ENCODE measurements around the gene RXRG. TPM values are rescaled to one million over a fixed set of nuclear protein-coding genes. Genes with fewer than 3 reads are reported as not detected.

RXRG gene
- total RNA-seq, 1 donor from 2014 or later: 9.1 TPM

DNA sequence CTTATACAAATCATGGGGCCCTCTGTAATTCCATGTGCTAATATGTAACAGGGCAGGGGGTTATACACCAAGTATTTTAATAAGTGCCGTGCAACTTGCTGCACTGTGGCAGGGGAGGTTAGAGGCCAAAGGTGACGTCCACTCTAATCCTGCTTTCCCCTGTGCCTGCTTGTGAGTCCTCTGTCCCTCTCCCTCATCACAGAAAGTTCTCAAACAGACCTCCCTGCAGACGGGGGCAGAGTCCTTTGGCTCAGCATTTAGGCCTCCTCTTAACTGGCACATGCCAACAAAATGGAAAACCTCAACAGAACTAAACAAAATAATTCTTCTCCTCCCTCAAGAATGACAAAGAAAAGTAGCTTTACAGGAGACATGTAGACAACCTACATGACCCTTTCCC lies 2.9 kb downstream of the RXRG start:
- Histone ChIP-seq H3K9me3 (no peaks in the 10 kb centered on the region), H3K36me3 (no peaks in the 10 kb centered on the region), H3K4me3 (no peak overlapping the region), H3K4me1 (peaks cover 10% of the 10 kb centered on the region), H3K27me3 (peaks cover 12% of the 10 kb centered on the region), H3K27ac (no peak overlapping the region)
- TF ChIP-seq, protein P1, sequence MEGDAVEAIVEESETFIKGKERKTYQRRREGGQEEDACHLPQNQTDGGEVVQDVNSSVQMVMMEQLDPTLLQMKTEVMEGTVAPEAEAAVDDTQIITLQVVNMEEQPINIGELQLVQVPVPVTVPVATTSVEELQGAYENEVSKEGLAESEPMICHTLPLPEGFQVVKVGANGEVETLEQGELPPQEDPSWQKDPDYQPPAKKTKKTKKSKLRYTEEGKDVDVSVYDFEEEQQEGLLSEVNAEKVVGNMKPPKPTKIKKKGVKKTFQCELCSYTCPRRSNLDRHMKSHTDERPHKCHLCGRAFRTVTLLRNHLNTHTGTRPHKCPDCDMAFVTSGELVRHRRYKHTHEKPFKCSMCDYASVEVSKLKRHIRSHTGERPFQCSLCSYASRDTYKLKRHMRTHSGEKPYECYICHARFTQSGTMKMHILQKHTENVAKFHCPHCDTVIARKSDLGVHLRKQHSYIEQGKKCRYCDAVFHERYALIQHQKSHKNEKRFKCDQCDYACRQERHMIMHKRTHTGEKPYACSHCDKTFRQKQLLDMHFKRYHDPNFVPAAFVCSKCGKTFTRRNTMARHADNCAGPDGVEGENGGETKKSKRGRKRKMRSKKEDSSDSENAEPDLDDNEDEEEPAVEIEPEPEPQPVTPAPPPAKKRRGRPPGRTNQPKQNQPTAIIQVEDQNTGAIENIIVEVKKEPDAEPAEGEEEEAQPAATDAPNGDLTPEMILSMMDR (IDR thresholded peaks at IDR 0.05): no peak
- DNase-seq (no peak), ATAC-seq (no peak)
- intact Hi-C loops (cut with DNase I): no loop called here

DNA sequence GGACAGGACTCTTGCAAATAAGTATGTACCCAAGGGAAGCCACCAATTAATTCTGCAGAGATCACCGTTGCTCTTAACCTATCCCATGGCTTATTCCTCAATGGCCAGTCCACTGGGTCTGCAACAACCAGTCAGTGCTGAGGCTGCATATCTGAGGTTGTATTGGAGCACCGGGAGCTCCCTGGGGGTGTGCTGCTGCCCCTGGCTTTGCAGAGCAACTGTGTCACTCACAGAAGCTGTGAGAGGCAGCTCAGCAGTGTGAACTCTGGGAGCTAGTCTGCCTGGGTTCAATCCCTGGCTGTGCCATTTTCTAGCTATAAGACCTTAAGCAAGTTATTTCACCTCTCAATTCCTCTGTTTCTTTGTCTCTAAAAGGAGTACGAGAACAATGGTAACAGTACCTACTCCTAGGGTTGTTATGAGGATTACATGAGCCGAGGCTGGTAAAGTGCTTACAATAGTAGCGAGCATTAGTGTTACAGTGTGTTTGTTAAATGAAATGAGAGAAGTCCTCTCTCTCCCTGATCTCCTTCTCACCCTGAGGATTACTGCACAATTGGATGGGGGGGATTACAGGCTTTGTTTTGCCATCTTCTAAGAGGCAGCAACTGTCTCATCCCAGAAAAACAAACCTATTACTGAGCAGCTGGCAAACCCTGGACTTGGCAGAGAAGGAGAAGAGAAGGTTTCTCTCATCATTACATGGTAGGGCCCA lies 3.6 kb downstream of the RXRG start:
- no peaks in the 10 kb centered on the region for H3K36me3 ChIP-seq
- peaks cover 10% of the 10 kb centered on the region for H3K4me1 ChIP-seq
- H3K27me3 ChIP-seq: peaks cover 12% of the 10 kb centered on the region
- TF ChIP-seq, protein P1 (IDR thresholded peaks at IDR 0.05): no peak
- H3K27ac ChIP-seq: no peak overlapping the region
- intact Hi-C loops (cut with DNase I): no loop called here
- H3K4me3 ChIP-seq: no peak overlapping the region
- ATAC-seq (no peak), DNase-seq (no peak)
- no peaks in the 10 kb centered on the region for H3K9me3 ChIP-seq

DNA sequence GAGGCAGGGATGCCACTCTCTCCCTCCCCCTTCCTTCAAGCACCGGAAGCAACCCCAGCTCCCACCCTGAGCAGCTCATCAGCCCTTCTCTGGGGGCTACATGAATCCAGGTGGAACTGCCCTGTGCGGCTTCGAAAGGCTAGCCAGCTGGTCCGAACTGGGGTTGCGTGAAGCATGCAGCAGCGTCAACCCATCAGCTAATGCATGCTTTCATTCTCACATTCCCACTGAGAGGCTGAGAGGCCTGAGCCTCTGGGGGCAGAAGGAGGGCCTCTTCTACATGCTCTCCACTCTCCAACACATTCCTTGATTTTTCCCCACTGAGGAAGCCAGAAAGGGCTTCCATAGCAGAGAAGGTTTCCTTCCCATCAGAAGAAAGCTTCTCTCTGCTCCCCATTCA lies 5.6 kb downstream of the RXRG start:
- no peak overlapping the region for H3K27ac ChIP-seq
- H3K4me3 ChIP-seq: no peak overlapping the region
- DNase-seq (no peak), ATAC-seq (no peak)
- peaks cover 6% of the 10 kb centered on the region for H3K4me1 ChIP-seq
- TF ChIP-seq, protein P1 (IDR thresholded peaks at IDR 0.05): no peak
- H3K27me3 ChIP-seq: peaks cover 7% of the 10 kb centered on the region
- no peaks in the 10 kb centered on the region for H3K9me3 ChIP-seq
- intact Hi-C loops (cut with DNase I): no loop called here
- no peaks in the 10 kb centered on the region for H3K36me3 ChIP-seq

DNA sequence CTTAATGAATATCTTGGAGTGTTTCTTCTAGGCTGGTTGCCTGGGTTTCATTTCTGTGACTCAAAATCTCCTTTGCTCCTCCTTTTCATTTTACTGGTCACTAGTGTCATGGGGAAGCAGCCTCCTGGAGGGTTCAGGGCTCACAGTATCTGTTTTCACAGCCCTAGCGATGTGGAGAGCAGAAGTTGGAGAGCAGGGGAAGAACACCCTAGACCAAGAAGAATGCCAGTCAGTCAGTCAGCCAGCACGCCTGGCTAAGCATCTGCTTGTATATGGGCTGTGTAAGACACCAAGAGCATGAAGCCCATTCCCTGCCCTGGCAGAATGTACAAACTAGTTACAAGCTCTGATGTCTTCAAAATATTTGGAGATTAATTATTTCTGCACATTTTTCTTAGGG lies 7.9 kb downstream of the RXRG start:
- TF ChIP-seq, protein P1 (IDR thresholded peaks at IDR 0.05): no peak
- no peak for DNase-seq
- H3K4me1 ChIP-seq: no peaks in the 10 kb centered on the region
- ATAC-seq: no peak
- H3K27me3 ChIP-seq: no peaks in the 10 kb centered on the region
- no peak overlapping the region for H3K4me3 ChIP-seq
- no peak overlapping the region for H3K27ac ChIP-seq
- H3K9me3 ChIP-seq: no peaks in the 10 kb centered on the region
- intact Hi-C loops (cut with DNase I): no loop called here
- H3K36me3 ChIP-seq: no peaks in the 10 kb centered on the region

DNA sequence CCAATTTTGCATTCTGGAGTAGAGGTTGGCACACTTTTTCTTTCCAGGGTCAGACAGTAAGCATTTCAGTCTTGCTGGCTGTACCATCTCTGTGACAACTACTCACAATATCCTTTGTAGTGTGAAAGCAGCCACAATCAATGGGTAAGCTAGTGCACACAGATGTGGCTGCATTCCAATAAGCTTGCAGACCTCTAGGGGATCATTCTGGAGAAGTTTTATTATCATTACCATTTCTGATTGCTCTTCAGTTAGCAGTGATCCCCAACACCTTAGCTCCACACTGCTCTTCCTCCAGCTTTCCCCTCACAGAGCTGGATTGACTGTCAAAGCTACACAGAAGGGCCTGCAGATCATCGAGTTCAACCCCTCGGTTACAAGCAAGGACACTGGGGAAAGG lies 9.1 kb downstream of the RXRG start:
- H3K27me3 ChIP-seq: no peaks in the 10 kb centered on the region
- no peak overlapping the region for H3K27ac ChIP-seq
- no peaks in the 10 kb centered on the region for H3K36me3 ChIP-seq
- H3K9me3 ChIP-seq: no peaks in the 10 kb centered on the region
- H3K4me3 ChIP-seq: no peak overlapping the region
- intact Hi-C loops (cut with DNase I): no loop called here
- H3K4me1 ChIP-seq: peaks cover 6% of the 10 kb centered on the region
- no peak for ATAC-seq
- DNase-seq: no peak
- TF ChIP-seq, protein P1 (IDR thresholded peaks at IDR 0.05): no peak

DNA sequence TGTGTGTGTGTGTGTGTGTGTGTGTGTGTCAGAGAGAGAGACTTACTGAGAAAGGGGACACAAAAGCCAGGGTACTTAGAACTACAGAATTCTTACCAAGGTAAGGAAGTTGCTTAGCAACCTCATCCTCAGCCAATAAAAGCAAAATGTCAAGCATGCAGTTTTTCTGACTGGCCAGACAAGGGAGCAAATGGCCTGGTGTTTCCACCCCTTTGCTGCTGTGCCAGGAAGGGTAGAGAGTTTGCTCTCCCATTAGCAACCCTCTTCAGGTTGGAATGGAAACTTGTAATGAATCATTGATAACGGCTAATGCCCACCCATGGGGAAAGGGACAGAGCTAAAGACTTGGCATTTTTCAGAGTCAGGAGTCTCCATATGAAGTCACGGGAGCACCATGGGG lies 10.6 kb downstream of the RXRG start:
- TF ChIP-seq, protein P1 (IDR thresholded peaks at IDR 0.05): no peak
- ATAC-seq: peak; percentile 43
- H3K9me3 ChIP-seq: no peaks in the 10 kb centered on the region
- H3K27me3 ChIP-seq: no peaks in the 10 kb centered on the region
- H3K4me1 ChIP-seq: peaks cover 6% of the 10 kb centered on the region
- intact Hi-C loops (cut with DNase I): no loop called here
- DNase-seq: no peak
- no peak overlapping the region for H3K27ac ChIP-seq
- no peak overlapping the region for H3K4me3 ChIP-seq
- no peaks in the 10 kb centered on the region for H3K36me3 ChIP-seq

All from upper lobe of right lung (tissue), 1 donor.